GM18867 (cell line): ENCODE results near the gene ZSWIM3.

Experiments
- ATAC-seq: cut with Tn5 transposase; IDR thresholded peaks from one replicate; pipeline ENCODE4 v1.9.1; 2021; ENCODE audit warnings: mild to moderate bottlenecking, moderate library complexity; ENCODE audit not compliant: unreplicated experiment

ZSWIM3 gene

GRCh38 chr20:45909336-45909808, 52.0 kb downstream of the ZSWIM3 start:
- no peak for ATAC-seq

- ATAC-seq, result no peak
These were observed 52.6 kb downstream of the ZSWIM3 start for GRCh38 chr20:45909817-45910669.

DNA sequence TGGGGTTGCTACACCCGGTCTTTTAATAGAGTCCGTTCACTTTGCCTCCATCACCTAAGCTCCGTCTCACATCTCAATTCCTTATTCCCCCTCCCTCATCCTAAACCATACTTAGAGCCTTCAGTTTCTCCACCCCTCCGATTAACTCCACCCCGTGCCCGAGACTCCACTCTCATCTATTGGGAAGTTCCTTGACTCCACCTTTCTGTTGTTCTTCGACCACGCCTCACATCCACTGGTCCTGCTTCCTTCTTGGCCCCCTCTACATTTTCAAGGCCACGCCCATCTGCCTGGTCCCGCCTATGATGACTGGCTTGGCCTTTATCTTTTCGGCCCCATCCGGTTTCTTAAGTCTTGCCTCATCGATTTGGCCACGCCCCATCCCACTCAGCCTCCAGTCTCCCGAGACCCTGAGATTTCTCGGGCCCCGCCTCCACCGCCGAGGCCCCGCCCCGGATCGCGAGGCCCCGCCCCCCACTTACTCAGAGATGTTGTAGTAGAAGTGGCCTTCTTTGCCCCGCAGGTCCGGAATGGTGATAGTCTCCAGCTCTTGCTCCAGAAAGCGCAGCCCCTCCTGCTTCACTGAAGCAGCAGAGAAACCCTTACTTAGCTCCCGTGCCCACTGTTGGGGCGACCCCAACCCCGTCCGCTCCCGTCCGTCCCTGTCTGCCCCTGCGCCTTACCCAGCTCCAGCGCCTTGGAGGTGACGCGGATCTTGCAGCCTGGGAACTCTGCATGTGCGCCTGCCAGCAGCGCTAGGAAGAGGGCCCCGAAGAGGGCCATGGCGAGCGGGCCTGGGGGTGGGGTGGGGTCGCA, 53.5 kb downstream of the ZSWIM3 start:
- peak; percentile 87 for ATAC-seq

DNA sequence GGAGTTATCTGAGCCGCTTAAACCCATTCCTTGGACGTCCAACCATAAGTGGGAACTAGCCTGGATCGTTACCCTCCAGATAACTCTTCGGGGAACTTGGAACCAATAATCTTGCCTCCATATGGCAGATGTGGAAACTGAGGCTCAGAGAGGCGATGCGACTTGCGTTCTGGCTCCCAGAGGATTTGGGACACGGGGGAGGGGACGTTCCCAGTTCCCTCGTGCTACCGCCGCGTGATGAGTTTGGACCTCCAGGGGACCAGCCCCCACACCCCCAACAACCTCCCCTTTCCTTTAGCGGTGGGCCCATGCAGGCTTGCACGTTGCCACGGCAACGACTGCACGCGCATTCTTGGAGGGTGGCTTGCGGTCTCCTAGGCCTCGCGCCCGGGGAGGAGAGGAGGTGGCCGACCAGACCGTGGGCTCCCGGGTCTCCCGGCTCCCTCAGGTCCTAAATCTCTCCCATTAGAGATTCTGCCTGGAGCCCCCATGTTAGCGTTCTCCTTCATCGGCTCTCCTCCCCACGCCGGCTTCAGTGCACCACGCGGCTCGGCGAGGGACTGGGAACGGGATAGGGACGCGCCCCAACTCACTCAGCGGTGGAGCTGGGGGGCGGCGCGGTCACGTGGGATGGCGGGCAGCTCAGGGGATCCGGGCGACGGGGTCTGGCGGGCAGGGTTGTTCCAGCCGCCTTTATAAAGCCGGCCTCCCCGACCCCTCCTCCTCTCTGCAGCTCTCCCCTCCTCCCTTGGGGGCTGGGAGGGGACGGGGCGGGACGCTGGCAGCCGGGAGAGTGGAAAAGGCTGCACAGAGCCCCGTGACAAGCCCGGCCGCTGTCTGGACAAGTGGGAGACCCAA, 54.3 kb downstream of the ZSWIM3 start, which contains the start of gene PLTP:
PLTP (minus strand) TSS at position 670 of the 858 bp plus-strand sequence. CDS start 703 bp downstream, outside the sequence.
- ATAC-seq, result no peak

DNA sequence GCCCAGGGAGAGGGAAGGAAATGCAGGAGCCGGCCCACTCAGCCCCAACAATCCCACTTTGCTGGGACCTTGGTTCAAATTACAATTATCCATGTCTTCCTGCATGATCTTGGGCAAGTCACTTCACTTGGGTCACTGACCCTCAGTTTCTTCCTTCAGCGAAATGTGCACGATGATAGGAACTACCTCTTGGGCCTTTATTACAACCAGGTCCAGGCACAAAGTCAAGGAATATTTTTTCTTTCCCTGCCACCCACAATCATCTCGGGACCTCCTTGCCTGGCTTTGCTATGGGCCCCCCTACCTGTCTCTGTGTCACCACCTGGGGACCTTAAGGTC, 54.9 kb downstream of the ZSWIM3 start:
- ATAC-seq, result no peak

DNA sequence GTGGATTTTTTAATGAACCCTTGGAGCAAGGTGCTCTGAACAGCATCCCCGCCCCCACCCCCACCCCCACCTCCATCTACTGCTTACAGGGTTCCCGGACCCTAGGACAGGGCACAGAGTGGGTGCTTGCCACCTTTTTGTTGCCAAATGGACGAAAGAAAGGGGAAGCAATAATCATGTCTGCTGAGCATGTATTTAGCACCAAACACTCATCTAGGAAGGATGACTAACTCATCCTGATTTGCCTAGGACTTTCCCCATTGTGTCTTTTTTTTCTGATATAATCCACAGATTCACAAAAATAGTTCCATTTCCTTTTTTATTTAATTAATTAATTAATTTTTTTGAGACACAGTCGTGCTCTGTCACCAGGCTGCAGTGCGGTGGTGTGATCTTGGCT, 55.7 kb downstream of the ZSWIM3 start:
- no peak for ATAC-seq

- ATAC-seq, result no peak
These were observed 60.4 kb downstream of the ZSWIM3 start for GRCh38 chr20:45917790-45918141.

DNA sequence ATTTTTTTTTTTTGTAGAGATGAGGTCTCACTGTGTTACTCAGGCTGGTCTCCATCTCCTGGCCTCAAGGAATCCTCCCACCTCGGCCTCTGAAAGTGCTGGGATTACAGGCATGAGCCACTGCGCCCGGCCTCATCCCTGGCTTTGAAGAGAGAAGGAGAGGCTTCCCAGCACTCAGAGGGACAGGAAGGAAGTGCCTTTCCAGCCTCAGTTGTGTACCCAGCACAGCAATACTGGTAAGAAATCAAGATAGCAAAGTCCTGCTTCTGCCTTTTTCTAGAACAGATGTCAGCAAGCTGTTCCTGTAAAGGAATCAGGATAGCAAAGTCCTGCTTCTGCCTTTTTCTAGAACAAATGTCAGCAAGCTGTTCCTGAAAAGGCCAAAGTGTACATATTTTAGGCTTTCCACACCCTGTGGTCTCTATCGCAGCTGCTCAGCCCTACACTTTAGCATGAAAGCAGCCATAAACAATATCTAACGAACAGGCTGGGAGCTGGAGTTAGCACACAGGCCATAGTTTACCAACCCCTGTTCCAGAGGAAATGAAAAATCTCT, 60.8 kb downstream of the ZSWIM3 start:
- no peak for ATAC-seq

DNA sequence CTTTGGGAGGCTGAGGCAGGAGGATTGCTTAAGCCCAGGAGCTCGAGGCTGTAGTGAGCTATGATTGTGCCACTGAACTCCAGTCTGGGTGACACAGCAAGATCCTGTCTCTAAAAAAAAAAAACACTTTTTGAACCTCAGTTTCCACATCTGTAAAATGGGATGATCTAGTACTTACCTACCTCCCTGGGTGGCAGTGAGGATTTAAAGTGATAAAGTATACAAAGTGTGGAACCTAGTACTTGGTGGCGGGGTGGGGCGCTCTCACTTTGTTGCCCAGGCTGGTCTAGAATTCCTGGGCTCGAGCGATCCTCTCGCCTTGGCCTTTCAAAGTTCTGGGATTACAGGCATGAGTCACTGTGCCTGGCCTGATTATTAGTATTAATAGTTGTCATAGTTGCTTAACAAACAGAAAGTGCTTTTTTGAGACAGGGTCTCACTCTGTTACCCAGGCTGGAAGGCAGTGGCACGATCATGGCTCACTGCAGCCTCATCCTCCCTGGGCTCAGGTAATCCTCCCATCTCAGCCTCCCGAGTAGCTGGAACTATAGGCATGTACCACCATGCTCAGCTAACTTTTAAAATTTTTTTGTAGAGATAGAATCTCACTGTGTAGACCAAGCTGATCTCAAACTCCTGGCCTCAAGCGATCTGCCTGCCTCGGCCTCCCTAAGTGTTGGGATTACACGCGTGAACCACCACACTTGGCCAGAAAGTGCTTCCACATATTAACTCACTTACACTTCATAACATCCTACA, 61.5 kb downstream of the ZSWIM3 start:
- ATAC-seq, result no peak

- no peak for ATAC-seq
These were observed 62.4 kb downstream of the ZSWIM3 start for GRCh38 chr20:45919542-45920399.

DNA sequence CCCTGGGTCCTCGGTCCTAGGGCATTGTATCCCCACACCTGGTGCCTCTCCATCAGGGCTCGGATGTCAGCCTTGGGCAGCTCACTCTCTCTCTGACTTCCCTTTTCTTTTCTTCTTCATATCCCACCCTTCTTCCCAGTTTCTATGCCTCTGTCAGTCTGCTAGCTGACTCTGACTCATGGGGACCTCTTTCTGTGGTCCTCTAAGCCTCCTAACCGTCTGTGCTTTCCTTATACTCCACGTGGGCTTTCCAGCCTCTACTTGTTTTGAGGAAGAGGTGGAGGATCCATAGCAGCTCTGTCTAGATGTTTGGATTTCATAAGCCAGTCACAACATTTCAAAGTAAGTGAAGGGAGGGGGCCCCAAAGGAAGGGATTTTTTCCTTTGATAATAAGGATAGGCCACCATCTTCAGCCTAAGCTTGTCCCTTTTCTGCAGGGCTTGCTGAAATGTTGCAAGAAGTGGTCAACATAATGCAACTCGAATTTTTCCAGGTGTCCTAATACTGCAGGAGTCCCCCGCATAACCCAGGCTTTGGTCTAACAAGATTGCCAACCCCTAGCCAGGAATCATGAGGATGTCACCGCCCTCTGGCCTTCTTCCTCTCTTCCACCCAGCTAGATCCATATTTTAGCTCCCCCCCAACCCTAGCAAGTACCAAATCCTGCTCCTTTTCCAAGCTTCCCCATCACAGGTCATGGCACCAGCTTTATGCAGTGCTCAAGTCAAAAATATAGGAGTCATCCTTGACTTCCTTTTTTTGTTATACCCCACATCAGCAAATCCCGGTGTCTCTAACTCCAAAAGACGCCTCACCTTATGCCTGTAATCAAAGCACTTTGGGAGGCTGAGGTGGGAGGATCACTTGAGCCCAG, 63.3 kb downstream of the ZSWIM3 start:
- no peak for ATAC-seq

DNA sequence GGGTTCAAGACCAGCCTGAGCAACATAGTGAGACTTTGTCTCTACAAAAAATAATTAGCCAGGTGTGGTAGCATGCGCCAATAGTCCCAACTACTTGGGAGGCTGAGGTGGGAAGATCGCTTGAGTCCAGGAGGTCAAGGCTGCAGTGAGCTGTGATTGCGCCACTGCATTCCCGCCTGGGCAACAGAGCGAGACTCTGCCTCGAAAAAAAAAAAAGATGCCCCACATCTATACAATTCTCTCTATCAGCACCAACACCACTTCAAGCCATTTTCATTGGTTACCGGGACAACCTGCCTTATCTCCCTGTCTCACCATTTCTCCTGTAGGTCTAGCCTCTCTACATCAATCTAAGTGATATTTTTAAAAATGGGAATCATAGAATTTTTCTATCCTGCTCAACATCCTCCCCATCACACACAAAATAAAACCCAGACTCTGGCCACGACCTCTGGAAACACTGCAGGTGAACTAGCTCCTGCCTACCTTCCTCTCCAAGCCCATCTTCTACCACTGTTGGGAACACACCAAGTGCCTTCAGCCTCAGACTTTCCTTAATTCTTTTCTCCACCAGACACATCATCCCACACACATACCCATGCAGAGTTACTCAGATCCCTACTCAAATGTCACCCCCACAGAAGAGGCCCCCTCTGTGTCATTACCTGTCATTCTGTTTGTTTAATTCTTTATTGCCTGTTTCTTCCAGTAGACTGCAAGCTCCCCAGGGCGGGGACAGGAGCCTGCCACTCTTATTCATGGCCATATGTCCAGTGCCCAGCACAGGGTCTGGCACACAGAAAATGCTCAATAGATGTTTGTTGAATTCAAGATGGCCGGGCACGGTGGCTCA, 64.1 kb downstream of the ZSWIM3 start:
- ATAC-seq, result no peak

GRCh38 chr20:45924391-45925261, 67.2 kb downstream of the ZSWIM3 start:
- no peak for ATAC-seq

GRCh38 chr20:45925821-45926506, 68.5 kb downstream of the ZSWIM3 start:
- ATAC-seq, result no peak

- ATAC-seq, result no peak
These were observed 69.3 kb downstream of the ZSWIM3 start for GRCh38 chr20:45926731-45927070.
